Measurements from ENCODE around the gene SCRN3.

SCRN3 gene

GRCh38 chr2:174439950-174440349, 44.4 kb downstream of the SCRN3 start:
- no peak overlapping the region for H3K27ac Mint-ChIP-seq

DNA sequence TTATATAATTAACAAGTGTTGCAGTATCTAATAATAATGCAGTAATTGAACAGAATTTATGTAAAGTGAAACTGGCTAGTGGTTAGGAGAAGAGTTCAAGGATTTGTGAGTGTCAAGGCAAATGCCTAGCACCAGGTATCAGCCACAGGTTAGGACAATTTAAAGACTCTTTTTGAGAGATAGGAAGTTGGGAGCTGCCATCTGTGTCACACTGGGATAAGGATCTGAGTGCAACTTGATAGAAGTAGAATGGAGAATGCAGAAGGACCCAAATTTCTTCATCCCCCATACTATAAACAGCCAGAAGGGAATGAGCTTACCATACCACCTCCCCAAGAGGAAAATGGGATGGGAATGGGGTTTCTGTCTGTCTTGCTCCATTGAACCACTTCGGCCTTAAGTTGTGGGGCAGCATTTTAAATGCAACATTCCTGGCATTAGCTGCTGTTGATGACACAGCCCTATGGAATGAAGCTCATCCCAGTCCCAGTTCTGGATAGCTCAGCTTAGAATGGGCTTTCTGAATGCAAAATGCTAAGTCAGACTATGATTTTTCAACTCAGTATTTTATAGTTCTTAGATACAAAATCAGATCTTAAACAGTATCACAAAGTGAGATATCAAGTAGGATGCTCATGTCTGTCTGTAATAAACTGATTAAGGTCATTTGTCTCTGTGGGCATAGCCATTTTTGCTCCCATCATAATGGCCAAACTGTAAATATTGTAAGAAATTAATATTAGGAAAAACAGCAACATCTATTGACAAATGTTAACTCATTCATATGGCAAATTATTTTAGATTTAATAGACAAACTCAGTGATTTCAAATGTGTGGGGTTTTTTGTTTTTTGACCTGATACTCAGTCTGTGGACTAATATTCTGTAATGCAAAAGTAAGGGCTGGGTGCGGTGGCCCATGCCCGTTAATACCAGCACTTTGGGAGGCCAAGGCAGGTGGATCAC, 47.3 kb downstream of the SCRN3 start:
- Mint-ChIP-seq H3K4me3 (no peak overlapping the region), H3K9me3 (no peaks in the 10 kb centered on the region), H3K27ac (no peak overlapping the region), H3K4me1 (no peaks in the 10 kb centered on the region), H3K36me3 (peaks cover 67% of the 10 kb centered on the region)
- ATAC-seq (no peak), DNase-seq (ENCODE audit: low spot score in 2 of 2) (no peak)

More at GRCh38 chr2:174439950-174440349, 44.4 kb downstream of the SCRN3 start:
- H3K9me3 Mint-ChIP-seq: no peaks in the 10 kb centered on the region
- ATAC-seq (no peak), DNase-seq (ENCODE audit: low spot score in 2 of 2) (no peak)
- no peaks in the 10 kb centered on the region for H3K4me1 Mint-ChIP-seq
- H3K4me3 Mint-ChIP-seq: no peak overlapping the region
- H3K36me3 Mint-ChIP-seq: peaks cover 71% of the 10 kb centered on the region

GRCh38 chr2:174444761-174445160, 49.2 kb downstream of the SCRN3 start:
- ATAC-seq: no peak
- H3K4me3 Mint-ChIP-seq: no peak overlapping the region
- H3K4me1 Mint-ChIP-seq: no peaks in the 10 kb centered on the region
- H3K9me3 Mint-ChIP-seq: no peaks in the 10 kb centered on the region
- H3K27ac Mint-ChIP-seq: no peak overlapping the region
- no peak for DNase-seq (ENCODE audit: low spot score in 2 of 2)
- peaks cover 72% of the 10 kb centered on the region for H3K36me3 Mint-ChIP-seq

DNA sequence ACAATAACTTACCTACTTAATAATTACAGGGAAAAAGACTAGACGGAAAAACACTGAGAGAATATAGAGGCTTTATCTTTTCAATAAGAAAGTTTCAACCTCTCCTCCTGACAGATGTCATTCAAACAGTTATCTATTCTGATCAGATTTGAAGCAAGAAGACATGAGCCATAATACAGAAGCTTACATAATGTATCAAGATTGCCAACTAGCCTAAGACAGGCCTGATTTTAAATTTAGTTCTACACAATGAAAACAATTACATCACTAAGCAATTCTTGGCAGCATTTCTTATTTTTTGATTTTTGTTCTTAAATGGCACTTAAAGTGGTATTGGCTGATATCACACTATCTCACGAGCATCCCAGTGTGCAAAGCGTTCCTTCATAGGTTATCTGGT, 49.7 kb downstream of the SCRN3 start:
- Mint-ChIP-seq H3K9me3 (no peaks in the 10 kb centered on the region), H3K36me3 (peaks cover 68% of the 10 kb centered on the region), H3K27ac (no peak overlapping the region), H3K4me1 (no peaks in the 10 kb centered on the region), H3K4me3 (no peak overlapping the region)
- no peak for ATAC-seq
- DNase-seq (ENCODE audit: low spot score in 2 of 2): no peak

DNA sequence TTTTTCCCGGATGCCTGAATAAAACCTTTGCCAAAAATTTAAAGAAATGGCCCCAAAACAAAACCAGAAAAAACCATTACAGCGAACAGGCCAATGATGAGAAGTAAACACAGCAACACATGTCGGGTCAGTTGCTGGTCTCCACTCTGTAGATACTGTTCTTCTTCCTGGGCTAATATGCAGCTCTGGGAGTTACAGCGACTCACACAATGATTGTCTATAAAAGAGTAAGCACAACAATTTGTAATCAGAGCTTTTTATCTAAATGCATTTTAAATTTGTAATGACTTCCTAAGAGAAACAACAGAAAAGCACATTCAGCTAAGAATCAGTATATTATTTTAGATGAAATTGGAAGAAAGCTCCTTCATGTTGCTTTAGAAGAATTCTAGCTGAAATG, 51.0 kb downstream of the SCRN3 start:
- Mint-ChIP-seq H3K4me3 (no peak overlapping the region), H3K27ac (no peak overlapping the region), H3K4me1 (no peaks in the 10 kb centered on the region), H3K9me3 (no peaks in the 10 kb centered on the region), H3K36me3 (peaks cover 62% of the 10 kb centered on the region)
- DNase-seq (ENCODE audit: low spot score in 2 of 2): no peak
- ATAC-seq: no peak

DNA sequence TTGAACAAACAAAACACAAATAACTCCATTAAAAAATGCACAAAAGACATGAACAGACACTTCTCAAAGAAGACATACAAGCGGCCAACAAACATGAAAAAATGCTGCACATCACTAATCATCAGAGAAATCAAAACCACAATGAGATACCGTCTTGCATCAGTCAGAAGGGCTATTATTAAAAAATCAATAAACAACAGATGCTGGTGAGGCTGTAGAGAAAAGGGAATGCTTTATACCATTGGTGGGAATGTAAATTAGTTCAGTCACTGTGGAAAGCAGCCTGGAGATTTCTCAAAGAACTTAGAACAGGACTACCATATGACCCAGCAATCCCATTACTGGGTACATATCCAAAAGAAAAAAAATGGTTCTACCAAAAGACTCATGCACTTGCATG, 53.5 kb downstream of the SCRN3 start:
- no peaks in the 10 kb centered on the region for H3K4me1 Mint-ChIP-seq
- H3K9me3 Mint-ChIP-seq: no peaks in the 10 kb centered on the region
- H3K27ac Mint-ChIP-seq: no peak overlapping the region
- H3K4me3 Mint-ChIP-seq: no peak overlapping the region
- peaks cover 63% of the 10 kb centered on the region for H3K36me3 Mint-ChIP-seq
- no peak for DNase-seq (ENCODE audit: low spot score in 2 of 2)
- ATAC-seq: no peak

- Mint-ChIP-seq H3K9me3 (no peaks in the 10 kb centered on the region), H3K4me1 (no peaks in the 10 kb centered on the region), H3K36me3 (peaks cover 51% of the 10 kb centered on the region), H3K4me3 (no peak overlapping the region), H3K27ac (no peak overlapping the region)
- DNase-seq (ENCODE audit: low spot score in 2 of 2) (no peak), ATAC-seq (no peak)
These were observed 54.7 kb downstream of the SCRN3 start for GRCh38 chr2:174450021-174450816.

GRCh38 chr2:174454566-174454965, 59.0 kb downstream of the SCRN3 start:
- H3K27ac Mint-ChIP-seq: peak overlapping the region; percentile 70
- no peaks in the 10 kb centered on the region for H3K9me3 Mint-ChIP-seq
- no peak overlapping the region for H3K4me3 Mint-ChIP-seq
- H3K36me3 Mint-ChIP-seq: peaks cover 33% of the 10 kb centered on the region
- no peak for ATAC-seq
- DNase-seq (ENCODE audit: low spot score in 2 of 2): no peak
- H3K4me1 Mint-ChIP-seq: no peaks in the 10 kb centered on the region

DNA sequence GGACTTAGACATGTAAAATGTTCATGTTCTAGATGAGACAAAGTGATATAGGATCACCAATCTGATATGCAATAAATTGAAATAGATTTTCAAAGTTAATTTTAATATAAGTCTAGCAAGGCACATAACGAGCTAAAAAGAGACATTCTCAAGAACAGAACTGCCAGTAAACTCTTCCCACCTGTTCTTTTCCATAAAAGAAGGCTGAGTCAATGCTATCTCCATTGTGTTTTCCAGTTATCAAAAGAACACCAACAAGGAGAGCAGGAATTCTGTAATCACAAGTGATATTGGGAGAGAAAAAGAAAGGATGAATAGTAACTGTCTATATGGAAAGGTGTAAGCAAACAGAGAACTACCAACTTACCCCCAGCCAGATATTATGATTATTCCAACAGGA, 65.7 kb downstream of the SCRN3 start:
- Mint-ChIP-seq H3K27ac (no peak overlapping the region), H3K36me3 (peaks cover 6% of the 10 kb centered on the region), H3K9me3 (no peaks in the 10 kb centered on the region), H3K4me1 (no peaks in the 10 kb centered on the region), H3K4me3 (no peak overlapping the region)
- ATAC-seq (no peak), DNase-seq (ENCODE audit: low spot score in 2 of 2) (no peak)

- H3K4me1 Mint-ChIP-seq: no peaks in the 10 kb centered on the region
- H3K27ac Mint-ChIP-seq: no peak overlapping the region
- H3K9me3 Mint-ChIP-seq: no peaks in the 10 kb centered on the region
- no peaks in the 10 kb centered on the region for H3K36me3 Mint-ChIP-seq
- no peak overlapping the region for H3K4me3 Mint-ChIP-seq
- ATAC-seq (no peak), DNase-seq (ENCODE audit: low spot score in 2 of 2) (no peak)
These were observed 69.8 kb downstream of the SCRN3 start for GRCh38 chr2:174465327-174465726.

- DNase-seq (ENCODE audit: low spot score in 2 of 2) (no peak), ATAC-seq (no peak)
- H3K27ac Mint-ChIP-seq: no peak overlapping the region
- H3K9me3 Mint-ChIP-seq: no peaks in the 10 kb centered on the region
- H3K4me3 Mint-ChIP-seq: no peak overlapping the region
- H3K36me3 Mint-ChIP-seq: no peaks in the 10 kb centered on the region
- no peaks in the 10 kb centered on the region for H3K4me1 Mint-ChIP-seq
These were observed 78.3 kb downstream of the SCRN3 start for GRCh38 chr2:174473796-174474195.

DNA sequence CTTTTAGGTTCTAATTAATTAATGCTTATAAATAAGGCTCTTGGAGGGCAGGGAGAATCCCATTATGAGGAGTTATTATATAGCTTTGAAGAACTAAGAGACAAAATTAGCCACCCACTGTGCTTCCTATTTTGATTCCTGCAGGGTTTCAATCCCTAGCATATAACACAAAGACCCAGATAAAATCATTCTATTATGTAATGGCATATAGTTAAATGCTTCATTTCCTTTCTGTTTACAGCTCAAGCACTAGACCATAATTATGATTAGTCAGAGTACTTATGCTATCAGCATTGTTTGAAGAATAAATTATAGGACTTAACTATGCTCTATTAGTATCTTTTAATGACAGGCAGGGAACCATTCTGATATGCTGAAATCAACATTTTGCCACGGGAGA, 82.2 kb downstream of the SCRN3 start:
- no peak overlapping the region for H3K4me3 Mint-ChIP-seq
- DNase-seq (ENCODE audit: low spot score in 2 of 2) (no peak), ATAC-seq (no peak)
- H3K9me3 Mint-ChIP-seq: no peaks in the 10 kb centered on the region
- peaks cover 13% of the 10 kb centered on the region for H3K36me3 Mint-ChIP-seq
- no peak overlapping the region for H3K27ac Mint-ChIP-seq
- no peaks in the 10 kb centered on the region for H3K4me1 Mint-ChIP-seq
